OCI-LY7 (cell line): ENCODE data around the gene SYNGR4. TPM values are rescaled to one million over a fixed set of nuclear protein-coding genes. Genes with fewer than 3 reads are reported as not detected.
A peak's percentile ranks its signal among the peaks of the same experiment; 100 is the strongest.

Experiments used
- BruUV-seq: library from RNA; stranded (reverse); fragments of 400-500 nt; replicated peaks from 2 replicates; lab custom pipeline; 2021; lab: Mats Ljungman, UMichigan
- CTCF ChIA-PET: fragments of 300-600 bp; sonication (Branson Sonifier 250); formaldehyde crosslinking; loops from one replicate; lab custom pipeline; 2022; ENCODE audit warnings: antibody characterized with exemption; ENCODE audit not compliant: unreplicated experiment; lab: Charles Lee
- POLR2A ChIA-PET: fragments of 300-600 bp; sonication (Branson Sonifier 250); formaldehyde crosslinking; loops from one replicate; lab custom pipeline; 2022; ENCODE audit warnings: antibody characterized with exemption; lab: Charles Lee
- DNase-seq: peaks from one replicate; pipeline ENCODE4 v3.0.0-alpha.2; 2015; ENCODE audit warnings: low spot score
- H2AFZ ChIP-seq: fragments of 200-600 bp; sonication (generic), shearing (Covaris generic); 2 replicates; pipeline ENCODE4 v1.6.1; 2014; ENCODE audit warnings: mild to moderate bottlenecking, antibody characterized with exemption, low read length, moderate library complexity
- H3K27ac ChIP-seq: fragments of 200-600 bp; sonication (generic); 2 replicates; pipeline ENCODE4 v1.5.1; 2014; ENCODE audit warnings: mixed run types, low read depth, mild to moderate bottlenecking, moderate library complexity, low read length, inconsistent platforms; ENCODE audit not compliant: poor library complexity, severe bottlenecking
- H3K36me3 ChIP-seq: fragments of 200-600 bp; sonication (generic); 2 replicates; pipeline ENCODE4 v1.6.1; 2014; ENCODE audit warnings: mild to moderate bottlenecking, antibody characterized with exemption, low read length, moderate library complexity, mixed read lengths; ENCODE audit not compliant: insufficient read depth
- H3K4me1 ChIP-seq: fragments of 200-600 bp; sonication (generic); 2 replicates; pipeline ENCODE4 v1.5.1; 2014; ENCODE audit warnings: mild to moderate bottlenecking, low read length; ENCODE audit not compliant: insufficient read depth, poor library complexity, severe bottlenecking
- H3K4me2 ChIP-seq: fragments of 200-600 bp; sonication (generic); 2 replicates; pipeline ENCODE4 v1.6.1; 2014; ENCODE audit warnings: mild to moderate bottlenecking, low read length
- H3K4me3 ChIP-seq: fragments of 200-600 bp; sonication (generic); 2 replicates; pipeline ENCODE4 v1.5.1; 2014; ENCODE audit warnings: mild to moderate bottlenecking, low read depth, low read length; ENCODE audit not compliant: poor library complexity, severe bottlenecking
- H3K79me2 ChIP-seq: fragments of 200-600 bp; sonication (generic); 2 replicates; pipeline ENCODE4 v1.6.1; 2016; ENCODE audit warnings: low read depth, mild to moderate bottlenecking, low read length, moderate library complexity, mixed read lengths; ENCODE audit not compliant: insufficient read depth
- H3K9me2 ChIP-seq: fragments of 200-600 bp; sonication (generic); 2 replicates; pipeline ENCODE4 v1.6.1; 2016; ENCODE audit warnings: mild to moderate bottlenecking, low read length, mixed read lengths; ENCODE audit not compliant: insufficient read depth
- H3K9me3 ChIP-seq: fragments of 200-600 bp; sonication (generic); 2 replicates; pipeline ENCODE4 v1.6.1; 2014; ENCODE audit warnings: mild to moderate bottlenecking, mixed run types, low read length, mixed read lengths
- H4K20me1 ChIP-seq: fragments of 200-600 bp; sonication (generic); 2 replicates; pipeline ENCODE4 v1.6.1; 2014; ENCODE audit warnings: mild to moderate bottlenecking, antibody characterized with exemption, low read length, moderate library complexity, mixed read lengths; ENCODE audit not compliant: insufficient read depth
- EZH2phosphoT487 ChIP-seq: fragments of 200-600 bp; sonication (generic); IDR thresholded peaks from 2 replicates; pipeline ENCODE4 v1.6.1; 2018; ENCODE audit warnings: low read depth, borderline replicate concordance, mild to moderate bottlenecking, mixed run types, antibody characterized with exemption, low read length, moderate library complexity, mixed read lengths
- intact Hi-C: fragments of 100-400 bp; cut with micrococcal nuclease; formaldehyde crosslinking; loops from one replicate; pipeline ENCODE4 v1.10.0; 2022; ENCODE audit not compliant: unreplicated experiment
- total RNA-seq, 2 experiments: library from RNA; depleted of rRNA in 1 of 2; stranded (reverse); fragments of >200 nt in 1 of 2; shearing (Covaris generic) in 1 of 2; gene quantifications; 2 replicates each; pipeline ENCODE4 v1.2.3, GENCODE V29; 2014 to 2022
- TF ChIP-seq, protein P1 (sequence below): fragments of 200-600 bp; sonication (generic); conservative IDR thresholded peaks from 2 replicates; pipeline ENCODE4 v1.5.1; 2014; ENCODE audit warnings: mild to moderate bottlenecking, antibody characterized with exemption, low read length, moderate library complexity, mixed read lengths

Gene SYNGR4
- total RNA-seq, 2 experiments from 2014 or later: 0.38 to 1.2 TPM

DNA sequence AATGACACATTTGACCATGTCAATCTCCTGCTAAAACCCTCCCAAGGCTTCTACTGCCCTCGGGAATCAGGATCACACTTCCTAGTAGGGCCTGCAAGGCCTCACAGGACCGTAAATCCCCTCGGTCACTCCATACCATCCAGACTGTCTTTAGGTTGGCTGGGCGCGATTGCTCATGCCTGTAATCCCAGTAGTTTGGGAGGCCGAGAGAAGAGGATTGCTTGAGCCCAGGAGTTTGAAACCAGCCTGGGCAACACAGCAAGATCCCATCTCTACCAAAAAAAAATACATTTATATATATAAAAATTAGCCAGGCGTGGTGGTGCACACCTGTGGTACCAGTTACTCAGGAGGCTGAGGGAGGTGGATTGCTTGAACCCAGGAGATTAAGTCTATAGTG, 15.4 kb upstream of the SYNGR4 start:
- CTCF ChIA-PET: no interaction called here
- H3K4me2 ChIP-seq: no peak overlapping the region
- H2AFZ ChIP-seq: no peak overlapping the region
- H3K4me1 ChIP-seq: no peaks in the 10 kb centered on the region
- no peak overlapping the region for H3K27ac ChIP-seq
- no peaks in the 10 kb centered on the region for H3K9me2 ChIP-seq
- no peaks in the 10 kb centered on the region; the same call in 1 of the 2 replicates for H3K36me3 ChIP-seq
- H3K4me3 ChIP-seq: no peak overlapping the region
- no peak for DNase-seq
- intact Hi-C loops: no loop called here
- no peaks in the 10 kb centered on the region for H4K20me1 ChIP-seq
- H3K9me3 ChIP-seq: no peaks in the 10 kb centered on the region
- BruUV-seq: no TSS peak
- no peaks in the 10 kb centered on the region for H3K79me2 ChIP-seq
- TF ChIP-seq EZH2phosphoT487: no peak
- TF ChIP-seq, protein P1, sequence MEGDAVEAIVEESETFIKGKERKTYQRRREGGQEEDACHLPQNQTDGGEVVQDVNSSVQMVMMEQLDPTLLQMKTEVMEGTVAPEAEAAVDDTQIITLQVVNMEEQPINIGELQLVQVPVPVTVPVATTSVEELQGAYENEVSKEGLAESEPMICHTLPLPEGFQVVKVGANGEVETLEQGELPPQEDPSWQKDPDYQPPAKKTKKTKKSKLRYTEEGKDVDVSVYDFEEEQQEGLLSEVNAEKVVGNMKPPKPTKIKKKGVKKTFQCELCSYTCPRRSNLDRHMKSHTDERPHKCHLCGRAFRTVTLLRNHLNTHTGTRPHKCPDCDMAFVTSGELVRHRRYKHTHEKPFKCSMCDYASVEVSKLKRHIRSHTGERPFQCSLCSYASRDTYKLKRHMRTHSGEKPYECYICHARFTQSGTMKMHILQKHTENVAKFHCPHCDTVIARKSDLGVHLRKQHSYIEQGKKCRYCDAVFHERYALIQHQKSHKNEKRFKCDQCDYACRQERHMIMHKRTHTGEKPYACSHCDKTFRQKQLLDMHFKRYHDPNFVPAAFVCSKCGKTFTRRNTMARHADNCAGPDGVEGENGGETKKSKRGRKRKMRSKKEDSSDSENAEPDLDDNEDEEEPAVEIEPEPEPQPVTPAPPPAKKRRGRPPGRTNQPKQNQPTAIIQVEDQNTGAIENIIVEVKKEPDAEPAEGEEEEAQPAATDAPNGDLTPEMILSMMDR: no peak
- POLR2A ChIA-PET: no interaction called here

DNA sequence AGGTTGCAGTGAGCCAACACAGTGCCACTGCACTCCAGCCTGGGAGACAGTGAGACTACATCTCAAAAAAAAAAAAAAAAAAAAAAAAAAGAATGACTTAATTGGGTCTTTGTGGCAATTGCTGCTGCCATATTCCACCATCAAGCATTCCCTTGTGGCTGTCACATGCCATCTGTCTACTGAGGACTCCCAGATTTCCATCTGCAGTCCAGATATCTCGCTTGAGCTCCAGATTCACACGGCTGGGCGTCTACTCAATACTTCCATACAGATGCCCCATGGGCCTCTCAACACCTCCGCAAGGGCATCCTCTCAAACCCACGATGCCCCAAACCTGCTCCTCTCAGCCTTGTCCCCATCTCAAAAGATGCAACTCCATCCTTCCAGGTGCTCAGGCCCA, 13.3 kb upstream of the SYNGR4 start:
- no peak overlapping the region for H3K27ac ChIP-seq
- no peaks in the 10 kb centered on the region for H3K36me3 ChIP-seq
- BruUV-seq: no TSS peak
- no peaks in the 10 kb centered on the region for H3K4me1 ChIP-seq
- POLR2A ChIA-PET: no interaction called here
- H2AFZ ChIP-seq: no peak overlapping the region
- no peaks in the 10 kb centered on the region for H3K79me2 ChIP-seq
- intact Hi-C loops: no loop called here
- CTCF ChIA-PET: interaction anchor here (0.6 kb wide), 1 partner anchor 40 kb away, joined by 3 read pairs; no protein-coding TSS in a partner anchor
- no peak for DNase-seq
- H3K9me2 ChIP-seq: no peaks in the 10 kb centered on the region
- no peak for TF ChIP-seq EZH2phosphoT487
- TF ChIP-seq, protein P1: no peak
- no peaks in the 10 kb centered on the region for H3K9me3 ChIP-seq
- no peaks in the 10 kb centered on the region for H4K20me1 ChIP-seq
- H3K4me2 ChIP-seq: no peak overlapping the region
- no peak overlapping the region for H3K4me3 ChIP-seq

DNA sequence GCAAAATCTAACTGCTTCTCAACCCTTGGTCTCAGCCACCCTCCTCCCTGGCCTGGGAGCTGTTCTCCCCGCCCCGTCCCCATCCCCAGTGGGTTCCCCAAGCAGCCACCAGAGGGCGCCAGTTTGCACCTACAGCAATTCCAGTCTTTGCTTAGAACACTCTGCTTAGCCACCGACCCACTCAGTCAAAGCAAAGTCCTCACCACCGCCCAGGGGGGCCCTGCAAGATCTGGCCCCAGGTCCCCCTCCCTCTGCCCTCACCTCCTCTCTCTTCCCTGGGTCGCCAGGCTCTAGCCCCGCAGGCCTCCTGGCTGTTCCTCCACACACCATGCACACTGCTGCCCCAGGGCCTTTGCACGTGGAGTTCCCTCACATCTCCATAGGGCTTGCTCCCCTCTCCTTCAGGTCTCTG, 12.8 kb upstream of the SYNGR4 start:
- H3K36me3 ChIP-seq: no peaks in the 10 kb centered on the region
- peak; percentile 69 for DNase-seq
- no TSS peak for BruUV-seq
- POLR2A ChIA-PET: no interaction called here
- no peak overlapping the region for H2AFZ ChIP-seq
- no peak overlapping the region for H3K4me2 ChIP-seq
- H4K20me1 ChIP-seq: no peaks in the 10 kb centered on the region
- TF ChIP-seq, protein P1: peak; percentile 96
- TF ChIP-seq EZH2phosphoT487: no peak
- CTCF ChIA-PET: interaction anchor here (0.6 kb wide), 1 partner anchor 39 kb away, joined by 3 read pairs; no protein-coding TSS in a partner anchor
- no peaks in the 10 kb centered on the region for H3K79me2 ChIP-seq
- no peaks in the 10 kb centered on the region for H3K9me3 ChIP-seq
- H3K4me1 ChIP-seq: no peaks in the 10 kb centered on the region
- H3K27ac ChIP-seq: no peak overlapping the region
- no peaks in the 10 kb centered on the region for H3K9me2 ChIP-seq
- intact Hi-C loops: no loop called here
- no peak overlapping the region for H3K4me3 ChIP-seq
